Left renal pelvis (tissue), 4 donors: ENCODE results near the gene CHST11. TPM values are rescaled to one million over a fixed set of nuclear protein-coding genes. Genes with fewer than 3 reads are reported as not detected.

Experiments used
- DNase-seq, 4 donors: peaks; one replicate each; pipeline ENCODE4 v3.0.0-alpha.2; 2013; ENCODE audit warnings: low read depth in 4 of 4, low spot score in 3 of 4
- polyA plus RNA-seq, 4 donors: library from polyadenylated mRNA; unstranded; fragments of 120-200 nt; gene quantifications; one replicate each; pipeline ENCODE4 v1.2.1, GENCODE V29; 2013; ENCODE audit not compliant: insufficient read length in 4 of 4

The CHST11 gene
- polyA plus RNA-seq, 4 donors = 4.1 to 7.7 (median 6.9) TPM

GRCh38 chr12:104458694-104459367 lies 2.1 kb downstream of the CHST11 start:
- no peak for DNase-seq

GRCh38 chr12:104459368-104459909 lies 2.7 kb downstream of the CHST11 start:
- no peak for DNase-seq

GRCh38 chr12:104460041-104460719 lies 3.4 kb downstream of the CHST11 start:
- no peak for DNase-seq

- no peak for DNase-seq
Observed at GRCh38 chr12:104460973-104461698, 4.4 kb downstream of the CHST11 start.

GRCh38 chr12:104462325-104462724 lies 5.6 kb downstream of the CHST11 start:
- no peak for DNase-seq

GRCh38 chr12:104462931-104463339 lies 6.2 kb downstream of the CHST11 start:
- no peak for DNase-seq

GRCh38 chr12:104463368-104463767 lies 6.6 kb downstream of the CHST11 start:
- no peak for DNase-seq

GRCh38 chr12:104464899-104465298 lies 8.2 kb downstream of the CHST11 start:
- DNase-seq = no peak

GRCh38 chr12:104466709-104467345 lies 10.1 kb downstream of the CHST11 start:
- no peak for DNase-seq

- no peak for DNase-seq
Observed at GRCh38 chr12:104467346-104467837, 10.6 kb downstream of the CHST11 start.

- DNase-seq = no peak
Observed at GRCh38 chr12:104468371-104468770, 11.6 kb downstream of the CHST11 start.

- DNase-seq = no peak
Observed at GRCh38 chr12:104469066-104469465, 12.3 kb downstream of the CHST11 start.

GRCh38 chr12:104469523-104469922 lies 12.8 kb downstream of the CHST11 start:
- DNase-seq = no peak

GRCh38 chr12:104470521-104470920 lies 13.8 kb downstream of the CHST11 start:
- no peak for DNase-seq

- no peak for DNase-seq
Observed at GRCh38 chr12:104471336-104471735, 14.6 kb downstream of the CHST11 start.

GRCh38 chr12:104472748-104473147 lies 16.0 kb downstream of the CHST11 start:
- no peak for DNase-seq

GRCh38 chr12:104473374-104473983 lies 16.7 kb downstream of the CHST11 start:
- no peak for DNase-seq

GRCh38 chr12:104475271-104475670 lies 18.5 kb downstream of the CHST11 start:
- DNase-seq = no peak

GRCh38 chr12:104477510-104478390 lies 21.0 kb downstream of the CHST11 start:
- DNase-seq = no peak
